Loucy (cell line): ENCODE measurements around the gene EXOSC1.

Experiments
- CTCF ChIP-seq: fragments of 200-600 bp; sonication (generic); conservative IDR thresholded peaks from 2 replicates; pipeline ENCODE4 v1.5.1; 2014; ENCODE audit warnings: mild to moderate bottlenecking, antibody characterized with exemption, low read length
- EZH2phosphoT487 ChIP-seq: fragments of 200-600 bp; IDR thresholded peaks from 2 replicates; pipeline ENCODE4 v1.6.1; 2018; ENCODE audit warnings: antibody characterized with exemption, mild to moderate bottlenecking, moderate library complexity, borderline replicate concordance

- TF ChIP-seq CTCF = no peak
- no peak for TF ChIP-seq EZH2phosphoT487
Observed at GRCh38 chr10:97396056-97396455, 49.8 kb downstream of the EXOSC1 start.
